SU-DHL-6 (cell line): ENCODE results near the gene NEK6.

Source experiments
- H2AFZ ChIP-seq: fragments of 200-600 bp; sonication (generic); 2 replicates; pipeline ENCODE4 v1.6.1; 2014; ENCODE audit warnings: low read depth, mild to moderate bottlenecking, moderate library complexity, mixed read lengths, antibody characterized with exemption, low read length; ENCODE audit not compliant: severe bottlenecking
- H3F3A ChIP-seq: fragments of 200-600 bp; shearing (Covaris generic); 2 replicates; pipeline ENCODE4 v1.6.0; 2016; ENCODE audit warnings: antibody characterized with exemption, mild to moderate bottlenecking; ENCODE audit not compliant: insufficient read depth
- H3K27ac ChIP-seq: fragments of 200-600 bp; sonication (generic); 2 replicates; pipeline ENCODE4 v1.5.1; 2016; ENCODE audit warnings: low read depth, mild to moderate bottlenecking, low read length, moderate library complexity, mixed read lengths
- H3K27me3 ChIP-seq: fragments of 200-600 bp; sonication (generic), shearing (Covaris generic); 2 replicates; pipeline ENCODE4 v1.6.0; 2014; ENCODE audit warnings: mild to moderate bottlenecking, low read length
- H3K36me3 ChIP-seq: fragments of 200-600 bp; sonication (generic); 2 replicates; pipeline ENCODE4 v1.6.1; 2014; ENCODE audit warnings: mild to moderate bottlenecking, low read length, mixed read lengths
- H3K4me2 ChIP-seq: fragments of 300-600, 200-600 bp; shearing (Covaris generic), sonication (generic); 2 replicates; pipeline ENCODE4 v1.6.0; 2014; ENCODE audit warnings: low read length, low read depth, mild to moderate bottlenecking; ENCODE audit not compliant: poor library complexity, severe bottlenecking
- H3K4me3 ChIP-seq: fragments of 200-600 bp; sonication (generic); 2 replicates; pipeline ENCODE4 v1.5.1; 2014; ENCODE audit warnings: antibody characterized with exemption, low read length, mild to moderate bottlenecking, mixed read lengths; ENCODE audit not compliant: insufficient read depth, poor library complexity, severe bottlenecking
- H3K79me2 ChIP-seq: fragments of 200-600 bp; sonication (generic); 2 replicates; pipeline ENCODE4 v1.6.1; 2014; ENCODE audit warnings: mild to moderate bottlenecking, low read length, moderate library complexity; ENCODE audit not compliant: insufficient read depth
- H3K9ac ChIP-seq: fragments of 200-600 bp; sonication (generic); 2 replicates; pipeline ENCODE4 v1.7.0; 2014; ENCODE audit warnings: mild to moderate bottlenecking, low read length
- H3K9me2 ChIP-seq: fragments of 200-600 bp; sonication (generic); replicated peaks from 2 replicates; pipeline ENCODE4 v1.6.1; 2014; ENCODE audit warnings: low read length; ENCODE audit not compliant: insufficient read depth
- H3K9me3 ChIP-seq: fragments of 200-600 bp; sonication (generic); 2 replicates; pipeline ENCODE4 v1.6.1; 2014; ENCODE audit warnings: low read length, mixed read lengths; ENCODE audit not compliant: insufficient read depth
- H4K20me1 ChIP-seq: fragments of 200-600 bp; sonication (generic); 2 replicates; pipeline ENCODE4 v1.6.1; 2014; ENCODE audit warnings: low read depth, mild to moderate bottlenecking, antibody characterized with exemption, low read length, moderate library complexity, mixed read lengths
- CTCF ChIP-seq: fragments of 200-600 bp; sonication (generic); IDR thresholded peaks from one replicate; pipeline ENCODE4 v1.5.1; 2017; ENCODE audit warnings: antibody characterized with exemption, mild to moderate bottlenecking, low read length, moderate library complexity; ENCODE audit not compliant: insufficient read depth, poor library complexity, severe bottlenecking
- EZH2phosphoT487 ChIP-seq: fragments of 200-600 bp; sonication (generic), shearing (Covaris generic); conservative IDR thresholded peaks from 2 replicates; pipeline ENCODE4 v1.6.1; 2018; ENCODE audit warnings: mild to moderate bottlenecking, antibody characterized with exemption, low read length, moderate library complexity, mixed read lengths

NEK6 gene

GRCh38 chr9:124222918-124223720, 34.6 kb upstream of the NEK6 start:
- Histone ChIP-seq H3K4me2 (no peak overlapping the region), H3K4me3 (no peak overlapping the region), H3K79me2 (no peaks in the 10 kb centered on the region), H3K27ac (no peak overlapping the region), H3K9me2 (no peaks in the 10 kb centered on the region), H4K20me1 (no peaks in the 10 kb centered on the region), H3K27me3 (no peaks in the 10 kb centered on the region), H3K9me3 (no peaks in the 10 kb centered on the region), H2AFZ (no peak overlapping the region), H3K36me3 (no peaks in the 10 kb centered on the region), H3F3A (peaks cover 18% of the 10 kb centered on the region), H3K9ac (no peak overlapping the region)
- TF ChIP-seq CTCF (no peak), EZH2phosphoT487 (no peak)

DNA sequence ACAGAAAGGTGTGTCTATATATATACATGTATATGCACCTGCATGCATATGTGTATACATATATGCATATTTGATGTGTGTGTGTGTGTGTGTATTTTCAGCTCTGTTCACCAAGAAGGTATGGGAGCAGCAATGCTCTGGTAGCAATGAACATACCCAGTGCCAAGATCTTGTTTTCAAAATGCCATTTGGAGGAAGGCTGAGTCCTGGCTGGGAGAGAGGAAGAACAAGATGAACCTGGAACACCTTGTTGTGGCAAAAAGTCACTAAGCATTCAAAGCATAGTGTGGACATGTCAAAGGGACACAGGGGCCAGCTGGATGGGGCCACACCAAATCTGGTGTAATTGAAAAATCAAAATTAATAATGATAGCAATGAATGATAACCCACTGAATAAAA, 31.8 kb upstream of the NEK6 start:
- Histone ChIP-seq H4K20me1 (no peaks in the 10 kb centered on the region), H3K36me3 (no peaks in the 10 kb centered on the region), H3F3A (0 out of 2 replicates have a peak, but pooled peaks cover 4% of the 10 kb centered on the region), H3K4me2 (no peak overlapping the region), H3K9me3 (no peaks in the 10 kb centered on the region), H3K9me2 (no peaks in the 10 kb centered on the region), H3K4me3 (no peak overlapping the region), H3K79me2 (no peaks in the 10 kb centered on the region), H3K27ac (no peak overlapping the region), H3K27me3 (no peaks in the 10 kb centered on the region), H2AFZ (no peak overlapping the region), H3K9ac (no peak overlapping the region)
- TF ChIP-seq CTCF (no peak), EZH2phosphoT487 (no peak)

DNA sequence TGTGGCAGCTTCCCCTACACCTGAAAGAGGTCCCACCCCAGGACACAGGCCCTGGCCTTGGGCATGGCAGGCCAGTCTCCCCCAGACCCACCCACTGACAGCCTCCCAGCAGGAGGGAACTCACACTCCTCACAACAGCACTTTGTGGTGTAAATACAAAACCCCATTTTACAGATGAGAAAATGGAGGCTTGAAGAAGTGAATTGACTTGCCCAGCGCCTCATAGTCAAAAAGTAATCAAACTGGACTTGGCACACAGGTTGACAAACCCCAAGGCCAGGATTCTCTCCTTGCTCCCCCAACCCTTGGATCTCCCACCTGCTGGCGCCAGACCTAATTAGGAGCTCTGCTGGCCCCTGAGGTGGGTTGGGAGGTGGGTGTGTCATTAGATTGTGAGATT, 29.2 kb upstream of the NEK6 start:
- no peak overlapping the region for H3K4me3 ChIP-seq
- no peaks in the 10 kb centered on the region for H3K9me2 ChIP-seq
- no peak overlapping the region for H3K9ac ChIP-seq
- no peaks in the 10 kb centered on the region for H3K27me3 ChIP-seq
- no peak for TF ChIP-seq EZH2phosphoT487
- no peak for TF ChIP-seq CTCF
- no peak overlapping the region for H2AFZ ChIP-seq
- no peaks in the 10 kb centered on the region for H3K79me2 ChIP-seq
- no peaks in the 10 kb centered on the region for H3K36me3 ChIP-seq
- H3K27ac ChIP-seq, result no peak overlapping the region
- no peaks in the 10 kb centered on the region for H3F3A ChIP-seq
- no peak overlapping the region for H3K4me2 ChIP-seq
- H3K9me3 ChIP-seq, result no peaks in the 10 kb centered on the region
- H4K20me1 ChIP-seq, result no peaks in the 10 kb centered on the region
